GM20000 (cell line): ENCODE measurements around the gene TMC8.
A peak's percentile ranks its signal among the peaks of the same experiment; 100 is the strongest.

ENCODE experiments used
- DNase-seq: peaks from one replicate; pipeline ENCODE4 v3.0.0; 2012; ENCODE audit warnings: low spot score
- TF ChIP-seq, protein P1 (sequence below): IDR thresholded peaks from 2 replicates; pipeline ENCODE4 v1.5.1; 2012; ENCODE audit warnings: mild to moderate bottlenecking, control low read depth; ENCODE audit errors: extremely low read depth, missing control alignments

Gene TMC8

DNA sequence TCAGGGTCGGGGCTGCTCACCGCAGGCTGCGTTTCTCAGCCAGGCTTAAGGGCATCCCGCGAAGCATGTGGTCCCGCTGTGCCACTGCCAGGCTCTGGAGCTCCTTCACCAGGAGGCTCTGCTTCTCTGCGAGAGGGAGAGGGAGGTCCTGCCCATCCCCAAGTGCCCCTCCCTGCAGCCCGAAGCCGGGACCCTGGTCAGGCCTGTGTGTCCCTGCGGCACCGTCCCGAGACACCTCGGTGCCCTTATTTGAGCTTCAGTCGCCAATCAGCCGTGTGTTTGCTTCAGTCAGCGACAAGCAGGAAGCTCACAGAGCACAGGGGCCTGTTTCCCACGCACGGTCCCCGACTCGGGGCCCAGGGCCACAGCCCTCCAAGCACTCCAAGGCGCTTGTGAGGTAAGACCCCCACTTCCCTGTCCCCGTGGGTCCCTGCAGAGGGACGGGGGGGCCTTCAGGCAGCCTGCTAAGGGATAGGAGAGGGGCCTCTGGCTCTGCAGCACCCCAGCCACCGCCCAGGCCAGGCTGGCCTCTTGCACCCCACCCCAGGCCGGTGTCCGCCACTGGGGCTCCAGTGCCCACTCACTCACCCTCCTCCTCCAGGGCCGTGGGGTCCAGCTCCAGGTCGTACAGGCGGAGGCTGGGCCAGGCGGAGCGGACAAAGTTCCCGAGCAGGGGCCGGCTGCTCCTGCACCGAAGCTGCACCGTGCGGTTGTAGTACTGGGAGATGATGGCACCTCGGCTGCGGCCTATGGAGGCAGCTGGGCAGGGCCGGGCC is 5.2 kb upstream of the TMC8 start:
- DNase-seq, result no peak
- TF ChIP-seq, protein P1, sequence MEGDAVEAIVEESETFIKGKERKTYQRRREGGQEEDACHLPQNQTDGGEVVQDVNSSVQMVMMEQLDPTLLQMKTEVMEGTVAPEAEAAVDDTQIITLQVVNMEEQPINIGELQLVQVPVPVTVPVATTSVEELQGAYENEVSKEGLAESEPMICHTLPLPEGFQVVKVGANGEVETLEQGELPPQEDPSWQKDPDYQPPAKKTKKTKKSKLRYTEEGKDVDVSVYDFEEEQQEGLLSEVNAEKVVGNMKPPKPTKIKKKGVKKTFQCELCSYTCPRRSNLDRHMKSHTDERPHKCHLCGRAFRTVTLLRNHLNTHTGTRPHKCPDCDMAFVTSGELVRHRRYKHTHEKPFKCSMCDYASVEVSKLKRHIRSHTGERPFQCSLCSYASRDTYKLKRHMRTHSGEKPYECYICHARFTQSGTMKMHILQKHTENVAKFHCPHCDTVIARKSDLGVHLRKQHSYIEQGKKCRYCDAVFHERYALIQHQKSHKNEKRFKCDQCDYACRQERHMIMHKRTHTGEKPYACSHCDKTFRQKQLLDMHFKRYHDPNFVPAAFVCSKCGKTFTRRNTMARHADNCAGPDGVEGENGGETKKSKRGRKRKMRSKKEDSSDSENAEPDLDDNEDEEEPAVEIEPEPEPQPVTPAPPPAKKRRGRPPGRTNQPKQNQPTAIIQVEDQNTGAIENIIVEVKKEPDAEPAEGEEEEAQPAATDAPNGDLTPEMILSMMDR, result no peak

DNA sequence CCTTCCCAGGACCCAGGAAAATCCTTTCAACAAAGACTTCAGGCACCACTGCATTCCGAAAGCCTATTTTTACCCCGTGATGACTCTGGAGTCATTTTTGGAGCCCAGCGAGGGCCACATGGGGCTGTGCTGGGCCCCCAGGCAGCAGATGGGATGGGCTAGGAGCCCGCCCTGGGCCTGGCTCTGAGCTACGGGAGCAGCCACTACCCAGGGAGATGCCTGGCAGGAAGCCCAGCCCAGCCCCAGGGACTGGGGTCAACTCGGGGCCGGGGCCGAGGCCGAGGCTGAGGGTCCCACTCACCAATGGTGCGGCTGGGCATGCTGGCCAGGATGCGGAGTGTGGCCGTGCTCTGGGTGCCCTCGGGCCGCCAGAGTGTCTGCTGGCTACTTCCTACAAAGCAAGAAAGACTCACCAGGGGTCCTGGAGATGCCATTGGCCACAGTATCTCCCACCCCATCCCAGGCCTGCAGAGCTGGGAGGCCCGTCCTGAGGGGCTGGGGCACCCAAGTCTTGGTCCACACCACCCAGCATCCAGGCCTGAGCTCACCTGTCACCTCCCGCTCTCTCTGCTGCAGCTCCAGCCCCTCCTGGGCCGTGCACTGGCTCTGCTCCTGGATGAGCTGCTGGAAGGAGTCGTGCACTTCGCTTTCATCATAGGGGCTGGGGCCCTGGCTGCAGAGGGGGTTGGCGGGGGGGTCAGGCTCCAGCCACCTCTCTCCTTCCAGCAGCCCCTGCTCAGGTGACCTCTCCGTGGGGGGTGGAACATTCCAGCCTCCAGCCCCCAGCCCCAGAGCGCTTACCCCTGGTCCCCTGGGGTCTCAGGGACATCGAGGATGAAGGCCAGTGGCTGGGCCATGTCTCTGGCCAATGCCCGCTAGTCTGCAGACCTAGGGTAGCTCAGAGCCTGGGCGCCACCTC is 4.3 kb upstream of the TMC8 start:
- TF ChIP-seq, protein P1, result no peak
- DNase-seq, result no peak

DNA sequence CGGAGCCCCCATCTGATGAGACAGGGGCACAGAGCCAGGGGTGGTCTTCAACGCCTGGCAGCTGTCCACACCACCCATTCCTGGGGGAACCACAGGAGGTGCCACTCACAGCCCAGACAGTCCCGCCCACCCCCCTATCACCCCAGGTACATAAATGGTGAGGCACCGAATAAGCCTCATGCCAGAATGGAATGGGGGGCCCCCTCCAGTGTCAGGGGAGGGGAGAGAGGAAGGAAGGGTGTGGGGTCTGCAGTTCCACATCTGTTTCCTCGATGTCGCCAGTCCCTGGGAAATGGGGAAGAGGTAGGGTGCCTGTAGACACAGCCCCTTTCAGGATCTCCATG is 3.7 kb upstream of the TMC8 start:
- TF ChIP-seq, protein P1, result no peak
- DNase-seq, result no peak

DNA sequence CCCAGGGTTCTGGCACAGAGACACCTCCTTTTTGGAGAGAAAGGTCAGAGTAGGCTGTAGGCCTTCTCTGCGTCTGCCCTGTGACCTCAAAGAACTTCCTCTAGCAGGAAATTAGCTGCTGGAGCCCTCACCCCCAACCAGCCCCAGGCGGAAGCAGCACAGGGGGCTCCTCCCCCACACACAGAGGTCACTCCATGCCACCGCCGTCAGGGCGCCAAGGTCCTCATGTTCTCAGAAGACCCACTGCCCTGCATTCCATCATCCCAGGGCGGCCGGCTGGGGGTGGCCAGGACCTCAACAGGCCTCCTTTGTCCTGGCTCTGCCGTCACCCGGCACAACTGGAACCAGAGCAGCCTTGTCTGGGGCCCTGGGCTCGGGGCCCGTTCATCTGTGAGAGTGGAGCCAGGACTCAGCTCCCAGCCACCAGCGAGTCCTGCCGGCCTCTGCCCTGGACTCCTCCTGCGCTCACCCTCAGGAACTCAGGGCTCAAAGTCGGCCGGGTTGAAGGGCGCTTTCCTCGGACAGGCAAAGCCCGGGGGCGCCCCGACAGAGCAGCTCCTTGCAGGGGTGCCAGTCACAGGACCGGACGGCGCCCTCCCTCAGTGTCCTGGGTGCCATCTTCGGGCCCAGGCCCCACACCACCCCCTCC is 3.2 kb upstream of the TMC8 start:
- DNase-seq, result peak; percentile 86
- TF ChIP-seq, protein P1, result no peak

DNA sequence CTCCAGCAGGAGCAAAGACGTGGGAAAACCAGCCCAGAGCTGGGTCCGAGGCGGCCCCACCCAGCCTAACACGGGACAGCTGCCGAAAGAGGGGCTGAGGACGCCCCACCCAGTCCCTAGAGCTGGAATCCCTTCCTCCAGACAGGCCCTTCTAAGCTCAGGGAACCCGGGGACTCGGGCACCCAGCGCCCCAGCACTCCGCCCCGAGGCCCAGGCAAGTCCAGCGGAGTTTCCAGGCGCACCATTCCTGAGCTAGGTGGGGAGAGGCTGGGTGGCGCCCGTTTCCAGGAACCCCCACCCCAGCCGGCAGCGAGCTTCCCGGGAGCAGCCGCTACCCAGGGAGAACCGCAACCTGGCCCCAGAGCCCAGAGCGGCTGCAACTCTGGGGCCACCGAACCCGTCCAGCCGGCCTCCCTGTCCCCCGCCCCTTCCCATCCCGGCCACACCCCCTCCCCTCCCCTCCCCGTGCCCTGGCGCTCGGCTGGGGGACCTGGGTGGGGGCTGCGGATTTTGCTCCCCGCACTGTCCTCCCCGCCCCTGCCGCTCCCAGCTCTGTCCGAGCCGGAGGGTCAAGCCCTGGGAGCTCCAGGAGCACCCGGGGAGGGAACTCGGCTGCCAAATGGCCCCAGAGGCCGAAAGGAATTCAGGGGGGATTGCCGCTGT is 2.6 kb upstream of the TMC8 start:
- DNase-seq, result peak; percentile 54
- TF ChIP-seq, protein P1, result no peak

DNA sequence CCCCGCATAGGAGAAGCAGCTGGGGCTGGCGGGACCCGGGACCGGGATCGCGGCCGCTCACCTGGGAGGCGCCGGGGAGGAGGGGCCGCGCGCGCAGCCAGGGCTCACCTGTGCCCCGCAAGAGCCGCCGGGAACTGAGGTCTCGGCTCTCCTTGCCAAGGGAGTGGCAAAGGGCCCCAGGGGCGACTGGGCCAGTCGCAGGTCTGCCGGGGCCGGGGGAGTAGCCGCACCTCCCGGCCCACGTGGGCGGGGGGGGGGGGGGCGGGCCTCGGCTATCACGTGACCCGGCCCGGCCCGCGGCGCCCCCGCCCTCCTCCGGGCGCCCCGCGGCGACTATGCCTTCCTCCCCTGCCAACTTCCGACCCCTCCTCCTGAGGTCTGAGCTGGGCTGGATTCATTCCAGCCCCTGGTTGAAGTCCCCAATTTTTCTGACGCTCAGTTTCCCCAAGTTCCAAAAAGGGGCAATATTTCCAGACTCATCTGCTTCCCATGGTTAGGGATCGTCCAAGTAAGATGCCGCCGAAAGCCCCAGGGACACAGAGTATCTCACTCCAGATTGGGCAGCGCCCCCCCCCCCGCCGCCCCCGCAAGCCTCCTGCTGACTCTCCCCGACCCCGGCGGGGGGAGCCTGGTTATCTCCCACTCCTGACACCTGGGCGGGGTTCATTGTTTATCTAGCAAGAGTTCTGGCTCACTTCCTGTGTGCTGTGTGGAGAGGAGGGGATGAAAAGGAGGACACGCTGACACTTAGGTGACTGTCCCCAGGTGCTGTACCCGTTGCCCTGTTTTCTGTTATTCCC is 1.8 kb upstream of the TMC8 start, which contains the start of gene TMC6:
TMC6 (minus strand) TSS at position 205 of the 800 bp plus-strand sequence. CDS start 1,923 bp downstream, outside the sequence.
- TF ChIP-seq, protein P1, result no peak
- peak; percentile 94 for DNase-seq
